T-helper 22 cell (primary cell): ENCODE results near the gene ADGRF5.
"Not testable (repeated sequence)": the region's sequence is repeated elsewhere in the genome, so short reads cannot be mapped to it uniquely, and the experiment has no call there.

Experiments
- DNase-seq: peaks from one replicate; pipeline ENCODE4 v3.0.0-alpha.2; 2020; ENCODE audit warnings: low read depth

Gene ADGRF5

DNA sequence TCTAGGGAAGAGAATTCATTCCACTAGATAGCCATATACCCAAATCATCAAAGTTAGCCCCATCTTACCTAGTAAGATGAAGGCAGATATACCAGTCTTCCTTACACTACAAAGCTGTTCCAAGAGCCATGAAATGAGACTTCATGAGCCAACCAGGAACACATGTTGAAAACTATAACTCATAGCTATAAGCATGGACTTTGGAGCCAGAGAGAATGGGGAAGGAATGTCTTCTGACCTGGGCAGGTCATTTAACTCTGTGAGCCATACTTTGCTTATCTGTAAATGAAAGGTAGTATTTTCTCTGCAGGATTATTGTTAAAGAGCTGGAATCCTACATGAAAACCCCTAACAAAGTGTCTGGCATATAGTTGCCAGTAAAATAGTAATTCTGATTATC lies 27.3 kb downstream of the ADGRF5 start:
- DNase-seq: no peak

DNA sequence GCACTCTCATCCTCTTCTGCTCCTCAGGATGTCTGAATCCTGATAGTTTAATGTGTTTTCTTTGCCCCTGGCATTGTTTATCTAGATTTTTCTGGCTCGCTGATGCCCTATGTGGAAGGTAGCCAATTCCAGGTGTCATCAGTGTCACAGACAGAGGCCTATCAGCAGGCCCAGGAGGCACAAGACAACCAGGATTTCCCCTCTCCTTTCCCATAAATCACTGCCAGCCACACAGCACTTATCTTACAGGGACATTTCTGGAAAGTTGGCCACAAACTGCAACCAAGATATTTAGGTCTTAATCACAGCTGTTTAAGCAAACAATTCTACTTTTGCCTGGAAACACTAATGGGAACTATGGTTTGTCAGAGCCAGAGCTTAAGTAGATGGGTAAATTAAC lies 28.1 kb downstream of the ADGRF5 start:
- DNase-seq: no peak

DNA sequence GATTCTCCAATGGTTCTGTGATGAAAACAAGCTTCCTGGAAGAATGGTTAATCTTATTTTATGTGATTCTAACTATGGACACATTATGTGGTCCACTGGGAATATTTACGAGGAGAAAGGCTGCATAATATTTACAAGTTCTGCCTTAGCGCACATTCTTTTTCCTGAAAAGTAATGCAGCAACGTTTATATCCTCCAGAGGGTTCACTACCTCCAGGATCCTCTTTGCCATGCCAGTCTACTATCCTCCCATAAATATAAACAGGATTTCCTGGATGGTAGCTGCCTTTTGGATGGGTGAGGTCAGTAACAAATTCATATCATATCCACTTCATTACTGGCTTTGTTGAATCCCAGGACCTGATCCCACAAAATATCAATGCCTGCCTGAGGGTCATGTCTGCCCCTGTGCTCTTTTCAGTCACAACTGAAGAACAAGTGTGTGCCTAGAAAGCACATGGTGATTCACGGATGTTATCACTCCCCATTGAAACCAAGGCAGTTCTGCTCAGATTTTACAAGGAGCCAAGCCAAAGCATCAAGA lies 30.4 kb downstream of the ADGRF5 start:
- DNase-seq: no peak

DNA sequence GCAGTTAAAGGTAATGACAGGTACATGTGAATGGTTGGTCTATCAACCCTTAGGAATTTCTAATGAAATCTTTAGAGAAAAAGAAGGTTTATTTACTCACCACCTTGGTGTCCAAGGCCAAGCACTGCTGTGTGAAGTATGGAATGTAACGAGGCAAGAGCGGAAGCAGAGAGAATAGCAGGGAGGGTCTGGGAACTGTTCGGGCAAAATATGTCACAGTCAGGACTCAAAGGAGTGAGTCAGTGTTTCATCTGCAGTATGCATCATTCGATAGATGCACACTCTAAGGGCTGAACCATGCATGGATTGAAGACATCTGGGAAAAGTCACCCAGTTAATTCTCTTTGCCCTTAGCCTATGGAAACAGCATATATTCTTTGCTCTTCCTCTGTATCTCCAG lies 33.2 kb downstream of the ADGRF5 start:
- DNase-seq: no peak

DNA sequence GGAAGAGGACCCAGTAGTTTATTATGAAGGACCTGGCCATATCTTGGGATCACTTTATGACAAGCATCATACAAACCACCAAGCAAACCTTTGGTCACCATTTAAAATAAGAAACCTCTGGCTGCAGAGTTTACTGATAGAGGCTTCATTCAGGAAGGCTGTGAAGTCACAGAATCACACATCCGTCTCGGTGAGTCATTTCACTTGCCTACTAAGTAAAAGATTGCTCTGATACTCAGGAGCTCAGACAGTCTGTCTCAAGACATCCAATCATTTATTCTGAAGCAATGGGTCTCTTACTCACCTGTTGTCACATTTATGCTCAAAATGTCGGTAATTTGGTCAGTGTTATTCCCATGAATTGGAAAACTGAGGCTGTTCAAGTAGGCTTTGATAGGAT lies 33.7 kb downstream of the ADGRF5 start:
- DNase-seq: no peak

DNA sequence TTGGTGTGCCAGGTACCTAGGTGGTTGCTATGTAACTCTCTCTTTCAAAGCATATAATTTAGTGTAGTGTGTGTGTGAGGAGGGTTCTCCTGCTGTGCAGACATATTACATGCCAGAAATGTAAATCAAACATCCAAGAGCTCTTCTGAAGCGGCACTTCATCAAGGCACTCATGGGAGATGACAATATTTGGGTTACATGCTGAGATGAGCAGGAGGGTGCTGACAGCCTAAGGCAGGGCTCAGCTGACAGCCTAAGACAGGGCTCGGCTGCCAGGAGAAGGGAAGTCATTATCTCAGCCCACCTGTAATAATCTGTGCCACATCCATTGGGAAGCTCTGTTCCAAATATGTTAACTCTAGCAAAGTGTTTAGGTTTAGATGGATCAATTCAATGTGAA lies 39.1 kb downstream of the ADGRF5 start:
- no peak for DNase-seq

DNA sequence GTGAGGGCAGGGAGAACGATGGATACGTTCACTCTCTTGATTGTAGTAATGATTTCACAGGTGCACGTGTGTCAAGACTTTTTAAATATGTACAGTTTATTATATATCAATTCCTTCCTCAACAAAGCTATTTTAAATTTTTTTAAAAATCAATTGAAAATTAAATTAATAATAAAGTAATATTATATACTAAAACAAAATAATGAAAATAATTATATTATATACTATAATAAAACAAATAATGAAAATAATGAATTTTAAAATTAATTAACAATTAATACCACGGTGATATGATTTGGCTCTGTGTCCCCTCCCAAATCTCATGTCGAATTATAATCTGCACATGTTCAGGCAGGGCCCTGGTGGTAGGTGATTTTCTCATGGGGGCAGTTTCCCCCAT lies 42.7 kb downstream of the ADGRF5 start:
- no peak for DNase-seq

DNA sequence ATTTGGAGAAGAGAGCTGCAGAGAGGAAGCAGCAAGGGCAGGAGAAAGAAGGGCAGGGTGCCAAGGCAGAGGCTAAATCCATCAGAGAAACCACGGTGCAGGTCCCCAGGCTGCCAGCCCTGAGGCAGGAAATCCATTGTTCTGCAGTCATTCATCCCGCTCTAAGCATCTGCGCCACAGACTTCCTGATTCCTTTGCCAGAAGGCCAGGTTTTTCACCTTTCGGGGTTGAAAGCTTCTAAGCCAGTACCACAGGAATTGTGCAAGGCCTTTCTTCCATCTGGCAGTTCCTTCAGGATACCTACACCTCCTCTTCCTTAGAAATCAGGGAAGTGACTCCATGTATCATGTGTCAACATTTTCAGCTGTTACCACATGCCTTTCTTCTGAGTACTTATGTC lies 45.6 kb downstream of the ADGRF5 start:
- DNase-seq: no peak

DNA sequence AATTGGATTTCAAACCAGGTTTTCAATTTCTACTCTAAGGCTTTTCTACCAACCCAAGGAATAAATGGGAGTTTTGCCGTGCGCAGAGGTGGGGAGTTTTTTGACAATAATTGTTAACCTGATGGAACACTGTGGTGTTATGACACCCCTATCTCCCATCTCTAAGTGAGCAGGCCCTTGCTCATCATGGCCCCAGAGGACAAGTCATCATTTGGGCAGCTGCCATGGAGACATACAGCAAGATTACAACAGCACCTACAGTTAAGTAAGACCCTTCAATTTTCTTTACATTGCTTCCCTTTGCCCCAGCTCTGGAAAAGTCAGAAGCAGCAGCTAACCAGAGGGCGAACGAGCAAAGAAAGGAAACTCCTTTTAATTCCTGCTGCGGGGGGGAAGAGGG lies 54.3 kb downstream of the ADGRF5 start:
- no peak for DNase-seq

DNA sequence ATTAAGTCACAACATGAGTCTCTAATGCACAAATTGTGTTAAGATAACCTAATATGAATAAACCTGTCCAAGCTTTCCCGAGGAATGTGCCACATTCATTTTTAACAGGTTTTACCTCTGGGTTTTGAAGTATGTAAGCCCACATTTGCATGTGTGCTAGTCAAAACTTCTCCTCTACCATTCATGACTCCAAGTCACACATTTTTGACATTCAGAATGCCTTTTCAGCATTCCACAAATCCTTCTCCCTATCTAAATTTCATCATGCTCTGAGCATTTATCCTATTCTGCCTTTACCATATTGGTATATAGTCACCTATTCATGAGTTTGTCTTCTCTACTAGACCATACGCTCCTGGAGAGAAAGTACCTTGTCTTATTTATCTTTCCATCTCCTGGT lies 56.5 kb downstream of the ADGRF5 start:
- DNase-seq: no peak

DNA sequence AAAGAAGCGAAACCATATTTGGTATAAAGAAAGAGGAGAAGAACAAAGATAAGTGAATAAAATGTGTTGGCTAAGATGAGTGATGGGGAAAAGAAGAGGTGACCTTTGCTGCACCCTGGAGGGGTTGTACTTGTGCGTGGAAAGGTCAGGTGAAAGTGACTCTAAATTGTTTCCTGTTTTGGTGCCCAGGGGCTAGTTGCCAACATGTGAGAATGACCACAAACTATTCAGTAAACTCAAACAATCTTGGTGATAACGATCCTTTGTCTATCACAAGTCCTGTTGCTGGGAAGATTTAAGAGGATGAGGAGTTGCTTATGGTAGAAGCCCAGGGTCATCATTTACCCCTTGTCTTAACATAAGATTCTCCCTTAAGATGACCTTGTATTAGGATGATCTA lies 57.9 kb downstream of the ADGRF5 start:
- DNase-seq: no peak

DNA sequence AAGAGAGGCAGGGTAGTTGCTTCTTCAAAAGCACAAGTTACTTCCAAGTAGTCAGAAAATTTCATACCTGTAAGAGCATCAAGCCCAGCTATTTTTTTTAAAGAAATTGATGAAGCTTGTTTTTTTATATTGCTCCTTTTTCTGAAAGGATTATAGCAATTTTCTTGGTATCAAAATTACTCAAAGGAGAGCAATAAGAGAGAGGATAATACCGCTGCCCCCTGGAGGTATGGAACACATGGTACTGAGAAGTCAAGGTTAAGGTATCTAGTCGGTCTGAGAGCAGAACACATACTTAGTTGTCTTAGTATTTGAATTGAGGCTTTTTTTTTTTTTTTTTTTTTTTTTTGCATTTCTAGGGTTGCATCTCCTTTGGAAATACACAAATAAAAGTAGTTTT lies 59.4 kb downstream of the ADGRF5 start:
- DNase-seq: no peak

DNA sequence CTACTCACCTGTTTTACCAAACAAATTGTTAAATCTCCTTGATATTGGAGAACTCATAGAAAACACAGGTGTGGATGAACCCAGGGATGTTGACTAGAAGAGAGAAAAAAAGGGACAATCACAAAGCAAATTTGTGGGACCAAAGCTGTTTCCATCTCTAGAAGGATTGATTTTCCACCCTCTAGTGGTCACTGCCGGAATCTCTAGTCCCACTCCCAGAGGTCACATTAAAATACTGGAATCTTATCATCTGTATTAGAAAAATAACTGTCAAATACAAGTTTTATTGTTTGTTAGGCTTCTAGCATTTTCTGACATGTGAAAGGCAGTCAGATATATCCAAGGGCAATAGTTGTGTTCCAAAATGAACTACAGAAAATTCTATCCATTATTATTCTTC lies 65.8 kb downstream of the ADGRF5 start:
- not testable (repeated sequence) for DNase-seq

DNA sequence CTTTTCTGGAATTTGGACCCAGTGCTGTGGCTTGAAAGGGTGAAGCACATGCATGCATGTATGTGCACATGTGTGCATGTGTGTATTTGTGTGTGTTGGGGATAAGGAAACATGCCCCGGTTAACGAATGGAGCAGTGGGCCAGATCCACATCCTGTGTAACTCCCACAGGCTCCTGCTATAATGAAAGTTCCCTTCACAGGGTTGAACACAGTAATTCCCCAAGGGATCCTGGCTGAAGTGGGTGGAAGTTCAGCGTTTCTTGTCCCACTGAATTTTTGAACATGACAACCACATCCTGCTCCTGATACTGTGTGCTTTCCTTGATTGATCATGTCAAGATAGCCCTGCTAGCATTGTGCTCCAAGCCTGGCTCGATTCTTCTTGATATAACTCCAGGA lies 70.2 kb downstream of the ADGRF5 start:
- not testable (repeated sequence) for DNase-seq

DNA sequence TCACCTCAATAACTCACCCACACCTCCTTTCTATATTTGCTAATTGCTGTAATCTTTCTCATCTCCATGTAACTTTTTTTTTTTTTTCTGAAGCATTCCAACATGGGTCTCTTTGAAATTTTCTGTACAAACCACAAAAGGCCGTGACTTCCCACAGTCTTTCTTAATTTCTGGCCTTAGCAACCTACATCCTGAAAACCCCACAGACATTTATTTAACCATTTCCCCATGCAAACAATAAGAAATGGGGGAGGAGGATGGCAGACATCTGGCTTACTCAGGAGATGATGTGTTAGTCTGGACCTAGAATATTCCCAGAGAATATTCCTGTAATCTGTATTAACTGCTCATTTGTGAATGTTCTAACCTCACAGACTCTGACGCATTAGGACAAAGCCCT lies 70.9 kb downstream of the ADGRF5 start:
- DNase-seq: no peak

DNA sequence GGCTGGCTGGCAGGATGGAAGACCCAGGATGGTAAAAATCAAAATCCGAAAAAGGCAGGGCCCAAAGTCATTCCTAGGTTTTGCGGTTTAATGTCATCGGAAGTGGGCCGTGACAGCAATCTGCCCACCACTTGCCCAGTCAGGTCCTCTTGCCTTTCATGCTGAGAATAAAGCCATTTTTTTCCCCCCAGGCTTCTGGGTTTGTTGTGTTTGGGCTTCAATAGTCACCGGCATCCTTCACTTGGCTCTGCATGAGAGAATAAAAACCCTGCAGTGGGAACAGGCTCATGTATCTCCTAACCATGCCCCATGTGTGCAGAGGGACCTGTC lies 72.4 kb downstream of the ADGRF5 start:
- DNase-seq: no peak

DNA sequence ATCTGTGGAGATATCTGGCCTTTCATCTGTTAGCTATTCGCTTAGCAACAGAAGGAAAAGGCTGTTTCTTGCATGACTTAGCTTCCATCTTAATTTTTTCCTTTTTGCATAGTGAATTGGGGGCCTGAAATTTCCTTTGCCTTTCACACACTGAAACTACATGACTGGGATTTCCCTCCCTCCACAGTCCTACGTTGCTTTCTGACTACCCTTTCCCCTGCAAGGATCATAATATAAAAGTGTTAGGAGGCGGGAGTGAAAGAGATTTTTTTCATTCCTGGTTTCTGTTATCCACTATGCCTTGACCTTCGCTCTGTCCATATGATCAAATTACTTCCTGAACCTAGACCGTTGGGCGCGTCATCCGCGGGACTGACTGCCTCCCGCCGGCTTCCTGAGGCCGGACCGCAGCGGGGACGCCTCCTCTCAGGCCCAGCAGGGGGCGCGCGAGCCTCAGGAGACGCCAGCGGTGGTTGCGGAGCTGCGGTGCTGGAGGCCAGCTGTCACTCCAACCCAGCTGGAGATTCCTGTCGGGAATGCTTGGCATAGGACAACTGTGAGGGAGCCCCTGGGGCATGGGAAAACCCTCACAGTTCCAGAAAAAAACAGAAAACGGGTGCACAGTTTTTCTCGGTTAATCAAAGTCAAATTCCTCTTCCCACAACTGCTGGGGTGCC lies 72.9 kb downstream of the ADGRF5 start:
- no peak for DNase-seq

DNA sequence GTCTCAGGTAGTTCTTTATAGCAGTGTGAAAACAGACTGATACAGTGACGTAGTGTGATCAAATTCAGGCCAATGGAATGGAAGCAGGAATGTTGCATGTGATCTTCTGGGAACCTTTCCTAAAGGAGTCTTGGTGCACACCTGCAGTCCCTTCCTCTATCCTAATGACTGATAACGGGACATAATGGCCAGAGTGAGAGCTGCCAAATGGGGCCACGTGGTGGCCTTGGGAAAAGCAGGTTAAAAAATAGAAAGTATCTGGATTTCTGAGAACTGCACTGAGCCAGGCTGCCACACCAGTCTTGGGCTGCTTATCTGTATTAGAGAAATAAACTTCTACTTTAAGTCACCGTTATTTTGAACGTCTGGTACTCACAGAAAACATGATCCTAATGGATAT lies 76.6 kb downstream of the ADGRF5 start:
- DNase-seq: no peak

DNA sequence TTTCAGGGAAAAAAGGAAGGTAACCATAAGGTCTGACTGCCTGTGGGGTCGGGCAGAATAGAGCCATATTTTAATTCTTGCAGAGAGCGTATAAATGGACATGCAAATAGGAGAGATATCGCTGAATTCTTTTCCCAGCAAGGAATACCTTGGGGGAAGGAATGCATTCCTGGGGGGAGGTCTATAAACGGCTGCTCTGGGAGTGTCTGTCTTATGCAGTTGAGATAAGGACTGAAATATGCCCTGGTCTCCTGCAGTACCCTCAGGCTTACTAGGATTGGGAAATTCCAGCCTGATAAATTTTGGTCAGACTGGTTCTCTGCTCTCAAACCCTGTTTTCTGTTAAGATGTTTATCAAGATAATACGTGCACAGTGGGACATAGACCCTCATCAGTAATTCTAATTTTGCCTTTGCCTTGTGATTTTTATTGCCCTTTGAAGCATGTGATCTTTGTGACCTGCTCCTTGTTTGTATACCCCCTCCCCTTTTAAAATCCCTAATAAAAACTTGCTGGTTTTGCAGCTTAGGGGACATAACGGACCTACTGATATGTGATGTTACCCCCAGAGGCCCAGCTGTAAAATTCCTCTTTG lies 79.4 kb downstream of the ADGRF5 start:
- DNase-seq: not testable (repeated sequence)

DNA sequence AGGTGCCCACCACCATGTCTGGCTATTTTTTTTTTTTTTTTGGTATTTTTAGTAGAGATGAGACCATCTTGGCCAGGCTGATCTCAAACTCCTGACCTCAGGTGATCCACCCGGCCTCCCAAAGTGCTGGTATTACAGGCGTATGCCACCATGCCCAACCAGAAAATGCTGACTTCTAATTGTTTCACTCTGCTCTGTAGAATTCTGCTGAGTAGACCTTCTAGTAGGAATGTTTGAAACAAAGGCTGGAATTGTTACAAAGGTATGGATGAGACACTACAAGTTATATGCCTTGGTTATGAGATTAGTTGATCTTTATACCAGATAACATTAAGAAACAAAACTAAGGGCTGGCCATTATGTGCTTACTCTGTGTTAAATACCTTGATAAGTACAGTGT lies 83.7 kb downstream of the ADGRF5 start:
- no peak for DNase-seq

DNA sequence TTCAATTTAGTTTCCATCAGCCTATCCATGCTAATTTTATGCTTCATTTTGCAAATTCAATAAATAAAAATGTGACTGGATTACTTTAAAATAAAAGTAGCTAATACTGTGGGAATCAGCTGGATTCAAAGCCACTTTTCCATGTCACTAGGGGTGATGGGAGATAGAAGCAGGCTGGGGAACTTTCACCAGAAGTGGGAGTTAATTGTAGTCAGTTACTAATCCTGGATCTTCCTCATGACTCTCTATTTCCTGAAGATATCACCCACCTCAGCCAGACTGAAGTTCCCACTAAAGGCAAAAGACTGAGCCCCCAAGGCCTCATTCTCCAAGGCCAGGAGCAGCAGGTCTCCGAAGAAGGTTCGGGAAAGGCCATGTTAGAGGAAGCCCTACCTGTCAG lies 86.7 kb downstream of the ADGRF5 start:
- DNase-seq: not testable (repeated sequence)

DNA sequence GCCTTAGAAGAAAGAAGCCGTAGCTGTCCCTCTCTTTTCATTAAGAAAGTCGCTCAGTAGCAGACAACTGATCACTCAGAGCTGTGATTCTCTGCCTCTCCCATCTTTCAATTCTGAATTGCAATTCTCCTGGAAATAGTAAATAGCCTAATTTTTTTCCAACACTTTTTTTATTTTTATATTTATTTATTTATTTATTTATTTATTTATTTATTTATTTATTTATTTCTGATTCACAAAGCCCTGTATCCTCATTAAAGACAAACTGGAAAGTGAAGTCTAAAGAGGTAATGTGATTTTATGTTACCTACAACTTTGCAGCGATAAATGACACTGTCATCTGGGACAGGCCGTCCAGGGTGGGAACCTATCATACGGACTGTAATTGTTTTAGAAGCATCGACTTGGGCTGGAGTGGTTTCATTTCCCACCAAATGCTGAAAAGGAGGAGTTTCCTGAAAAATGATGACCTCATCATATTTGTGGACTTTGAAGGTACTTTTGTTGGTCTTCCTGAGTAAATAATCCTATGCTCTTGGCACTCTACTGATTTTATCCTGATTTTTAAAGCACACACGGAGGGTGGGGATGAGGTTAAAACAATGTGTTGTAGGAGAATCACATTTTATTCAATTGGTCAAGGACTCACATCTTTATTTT lies 87.4 kb downstream of the ADGRF5 start:
- DNase-seq: not testable (repeated sequence)

DNA sequence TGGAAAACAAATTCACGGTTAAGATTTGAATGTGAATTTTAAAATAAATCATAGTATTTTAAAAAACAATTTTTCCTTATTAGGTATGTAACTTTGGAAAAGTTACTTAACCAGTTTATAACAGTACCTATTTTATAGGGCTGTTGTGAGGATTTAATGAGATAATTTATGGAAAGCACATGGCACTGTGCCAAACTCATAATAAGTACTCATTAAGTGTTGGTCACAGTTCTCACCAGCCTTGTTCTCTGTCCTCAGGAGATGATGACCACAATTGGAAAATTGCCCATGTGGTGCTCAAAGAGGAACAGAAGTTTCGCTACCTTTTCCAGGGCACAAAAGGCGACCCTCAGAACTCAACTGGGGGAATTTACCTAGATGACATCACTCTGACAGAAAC lies 88.9 kb downstream of the ADGRF5 start:
- no peak for DNase-seq

DNA sequence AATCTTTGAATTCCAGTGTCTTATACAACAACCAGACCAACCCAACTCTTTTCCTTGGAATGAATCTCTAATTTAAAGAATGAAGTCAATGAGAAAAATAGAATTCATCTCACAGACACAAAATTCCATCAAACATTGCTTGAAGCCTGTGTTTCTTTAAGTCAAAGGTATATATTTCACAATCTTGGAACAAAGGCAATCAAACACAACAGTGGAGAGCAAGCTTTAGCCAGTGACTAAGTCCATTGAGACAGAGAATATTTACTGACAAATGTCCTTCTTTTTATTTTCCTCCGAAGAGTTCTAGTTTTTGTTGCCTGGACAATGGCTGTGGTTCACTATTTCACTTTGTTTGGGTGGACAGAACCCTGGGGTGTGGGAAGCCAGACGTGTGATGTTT lies 92.8 kb downstream of the ADGRF5 start:
- DNase-seq: no peak
